Smooth muscle cell (in vitro differentiated cells): ENCODE data around the gene ZFHX3. TPM values are rescaled to one million over a fixed set of nuclear protein-coding genes. Genes with fewer than 3 reads are reported as not detected.

Experiments used
- DNase-seq: peaks from one replicate; lab custom pipeline; 2025; ENCODE audit not compliant: unreplicated experiment; lab: John Stamatoyannopoulos, UW
- H2AFZ ChIP-seq: fragments of 200-600 bp; sonication (generic); 2 replicates; pipeline ENCODE4 v1.6.0; 2016; ENCODE audit warnings: antibody characterized with exemption, low read depth, mild to moderate bottlenecking
- H3F3A ChIP-seq: fragments of 200-600 bp; sonication (generic); 2 replicates; pipeline ENCODE4 v1.6.0; 2017; ENCODE audit warnings: antibody characterized with exemption, low read depth
- H3K27ac ChIP-seq: fragments of 200-600 bp; sonication (generic); 2 replicates; pipeline ENCODE4 v1.5.1; 2016; ENCODE audit warnings: low read depth, mild to moderate bottlenecking
- H3K27me3 ChIP-seq: fragments of 200-600 bp; sonication (generic); 2 replicates; pipeline ENCODE4 v1.6.1; 2016; ENCODE audit warnings: low read depth, mild to moderate bottlenecking
- H3K36me3 ChIP-seq: fragments of 200-600 bp; sonication (generic); 2 replicates; pipeline ENCODE4 v1.5.1; 2016; ENCODE audit warnings: low read depth
- H3K4me1 ChIP-seq: fragments of 200-600 bp; sonication (generic); 2 replicates; pipeline ENCODE4 v1.5.1; 2016; ENCODE audit warnings: low read depth
- H3K4me2 ChIP-seq: fragments of 200-600 bp; sonication (generic); 2 replicates; pipeline ENCODE4 v1.6.0; 2016; ENCODE audit warnings: mild to moderate bottlenecking
- H3K4me3 ChIP-seq: fragments of 200-600 bp; sonication (generic); 2 replicates; pipeline ENCODE4 v1.5.1; 2016; ENCODE audit warnings: mild to moderate bottlenecking
- H3K79me2 ChIP-seq: fragments of 200-600 bp; sonication (generic); 2 replicates; pipeline ENCODE4 v1.6.0; 2016; ENCODE audit warnings: low read depth, mild to moderate bottlenecking
- H3K9ac ChIP-seq: fragments of 200-600 bp; sonication (generic); 2 replicates; pipeline ENCODE4 v1.6.0; 2016; ENCODE audit warnings: low read depth
- H3K9me3 ChIP-seq: fragments of 200-600 bp; sonication (generic); replicated peaks from 2 replicates; pipeline ENCODE4 v1.5.1; 2016; ENCODE audit warnings: low read depth
- H4K20me1 ChIP-seq: fragments of 200-600 bp; sonication (generic); 2 replicates; pipeline ENCODE4 v1.6.0; 2016; ENCODE audit warnings: low read depth
- WGBS: methylation state at CpG from one replicate; pipeline ENCODE4 v1.1.7; 2016; ENCODE audit warnings: low lambda C conversion rate; 5-methylcytosine and 5-hydroxymethylcytosine counted together
- polyA plus RNA-seq: library from polyadenylated mRNA; unstranded; fragments of >200 nt; fragmentation: Nextera tagmentation; extraction: Ambion mirVana; gene quantifications from 2 replicates; pipeline ENCODE4 v1.2.1, GENCODE V29; 2016
- total RNA-seq: library from RNA; depleted of rRNA; stranded (reverse); fragments of >200 nt; gene quantifications from 2 replicates; pipeline ENCODE4 v1.2.3, GENCODE V29; 2014
- TF ChIP-seq, protein P1 (sequence below): fragments of 200-600 bp; sonication (generic); IDR thresholded peaks from 2 replicates; pipeline ENCODE4 v1.5.1; 2017; ENCODE audit warnings: borderline replicate concordance, mild to moderate bottlenecking, antibody characterized with exemption; ENCODE audit not compliant: insufficient read depth, poor library complexity, severe bottlenecking

The ZFHX3 gene
- total and polyA plus RNA-seq, 2 experiments from 2014 or later: 3.1 to 9.8 TPM

DNA sequence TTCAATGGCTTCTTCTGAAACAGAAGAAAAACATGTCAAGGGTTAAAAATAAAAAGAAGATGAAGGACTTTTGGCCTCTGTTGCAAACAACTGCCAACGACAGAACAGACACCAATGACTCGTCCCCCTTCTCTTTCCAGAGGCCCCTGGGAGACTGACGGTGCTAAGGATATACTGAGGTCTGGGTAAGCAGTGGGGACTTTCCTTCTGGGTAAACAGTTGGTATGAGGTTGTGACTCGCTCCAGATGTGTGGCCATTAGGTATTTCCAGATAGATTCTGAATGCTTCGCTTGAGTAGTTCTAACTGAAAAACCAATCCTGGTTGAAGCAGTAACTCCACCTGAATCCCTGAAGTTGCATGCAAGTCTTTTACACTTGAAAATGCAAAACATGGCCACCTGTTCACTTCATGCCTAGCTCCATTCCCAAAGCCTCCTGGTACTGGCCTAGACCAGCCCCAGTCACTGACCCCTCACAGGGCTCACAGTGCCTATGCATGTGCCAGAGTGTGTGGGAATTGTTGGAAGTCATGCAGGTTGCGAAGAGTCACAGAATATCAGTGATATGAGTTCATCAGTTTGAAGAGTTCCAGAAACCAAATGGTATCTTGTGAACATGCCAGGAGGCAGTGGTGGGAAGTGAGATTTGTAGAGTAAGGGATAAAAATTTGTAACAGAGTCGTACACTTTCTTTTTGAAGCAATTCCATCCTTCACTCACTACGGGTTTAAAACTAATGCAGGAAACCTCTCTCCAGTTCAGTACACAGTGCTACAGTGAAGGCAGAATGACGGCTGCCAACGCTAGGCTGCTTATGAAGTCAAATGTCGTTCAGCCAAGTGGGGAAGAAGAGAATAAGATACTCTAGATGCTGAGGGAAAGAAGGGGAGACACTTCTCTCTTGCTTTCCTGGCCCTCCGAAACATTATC is 217.8 kb downstream of the ZFHX3 start:
- Histone ChIP-seq H3K4me2 (no peak overlapping the region), H3K4me3 (no peak overlapping the region), H3K27ac (no peak overlapping the region), H3K36me3 (no peaks in the 10 kb centered on the region), H3K9me3 (no peaks in the 10 kb centered on the region), H3F3A (no peaks in the 10 kb centered on the region), H2AFZ (no peak overlapping the region), H4K20me1 (peaks cover 39% of the 10 kb centered on the region), H3K9ac (no peak overlapping the region), H3K27me3 (no peaks in the 10 kb centered on the region), H3K4me1 (peaks cover 5% of the 10 kb centered on the region), H3K79me2 (no peaks in the 10 kb centered on the region)
- TF ChIP-seq, protein P1, sequence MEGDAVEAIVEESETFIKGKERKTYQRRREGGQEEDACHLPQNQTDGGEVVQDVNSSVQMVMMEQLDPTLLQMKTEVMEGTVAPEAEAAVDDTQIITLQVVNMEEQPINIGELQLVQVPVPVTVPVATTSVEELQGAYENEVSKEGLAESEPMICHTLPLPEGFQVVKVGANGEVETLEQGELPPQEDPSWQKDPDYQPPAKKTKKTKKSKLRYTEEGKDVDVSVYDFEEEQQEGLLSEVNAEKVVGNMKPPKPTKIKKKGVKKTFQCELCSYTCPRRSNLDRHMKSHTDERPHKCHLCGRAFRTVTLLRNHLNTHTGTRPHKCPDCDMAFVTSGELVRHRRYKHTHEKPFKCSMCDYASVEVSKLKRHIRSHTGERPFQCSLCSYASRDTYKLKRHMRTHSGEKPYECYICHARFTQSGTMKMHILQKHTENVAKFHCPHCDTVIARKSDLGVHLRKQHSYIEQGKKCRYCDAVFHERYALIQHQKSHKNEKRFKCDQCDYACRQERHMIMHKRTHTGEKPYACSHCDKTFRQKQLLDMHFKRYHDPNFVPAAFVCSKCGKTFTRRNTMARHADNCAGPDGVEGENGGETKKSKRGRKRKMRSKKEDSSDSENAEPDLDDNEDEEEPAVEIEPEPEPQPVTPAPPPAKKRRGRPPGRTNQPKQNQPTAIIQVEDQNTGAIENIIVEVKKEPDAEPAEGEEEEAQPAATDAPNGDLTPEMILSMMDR: no peak
- DNase-seq: no peak
- 53% methylated on average over 12 of the region's 12 CpGs for WGBS

DNA sequence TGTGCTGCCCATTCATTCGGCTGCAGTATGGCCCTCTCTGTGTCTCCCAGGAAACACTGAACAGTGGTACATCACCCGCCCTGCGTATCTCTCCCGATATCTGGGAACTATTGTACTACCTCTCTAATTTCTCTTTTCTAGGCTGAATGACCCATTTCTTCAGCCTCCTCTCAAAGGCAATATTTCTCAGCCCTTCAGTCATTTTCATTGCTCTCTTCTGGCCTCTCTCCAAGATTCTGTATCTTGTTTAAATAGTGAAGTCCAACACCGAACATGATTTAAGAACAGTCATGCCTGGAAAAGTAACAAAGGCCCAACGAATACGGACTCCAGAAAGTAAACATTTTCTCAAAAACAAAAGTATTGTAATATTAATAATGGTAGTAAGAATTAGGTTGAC is 220.1 kb downstream of the ZFHX3 start:
- H3K9ac ChIP-seq: no peak overlapping the region
- no peak overlapping the region for H3K4me3 ChIP-seq
- no peaks in the 10 kb centered on the region for H3K27me3 ChIP-seq
- H3K36me3 ChIP-seq: no peaks in the 10 kb centered on the region
- TF ChIP-seq, protein P1: no peak
- no peaks in the 10 kb centered on the region for H3K79me2 ChIP-seq
- peaks cover 30% of the 10 kb centered on the region for H4K20me1 ChIP-seq
- no peak overlapping the region for H3K4me2 ChIP-seq
- no peak overlapping the region for H3K27ac ChIP-seq
- no peaks in the 10 kb centered on the region for H3F3A ChIP-seq
- DNase-seq: no peak
- peaks cover 5% of the 10 kb centered on the region for H3K4me1 ChIP-seq
- H3K9me3 ChIP-seq: no peaks in the 10 kb centered on the region
- H2AFZ ChIP-seq: no peak overlapping the region
- WGBS: 86% methylated on average over 7 of the region's 7 CpGs

DNA sequence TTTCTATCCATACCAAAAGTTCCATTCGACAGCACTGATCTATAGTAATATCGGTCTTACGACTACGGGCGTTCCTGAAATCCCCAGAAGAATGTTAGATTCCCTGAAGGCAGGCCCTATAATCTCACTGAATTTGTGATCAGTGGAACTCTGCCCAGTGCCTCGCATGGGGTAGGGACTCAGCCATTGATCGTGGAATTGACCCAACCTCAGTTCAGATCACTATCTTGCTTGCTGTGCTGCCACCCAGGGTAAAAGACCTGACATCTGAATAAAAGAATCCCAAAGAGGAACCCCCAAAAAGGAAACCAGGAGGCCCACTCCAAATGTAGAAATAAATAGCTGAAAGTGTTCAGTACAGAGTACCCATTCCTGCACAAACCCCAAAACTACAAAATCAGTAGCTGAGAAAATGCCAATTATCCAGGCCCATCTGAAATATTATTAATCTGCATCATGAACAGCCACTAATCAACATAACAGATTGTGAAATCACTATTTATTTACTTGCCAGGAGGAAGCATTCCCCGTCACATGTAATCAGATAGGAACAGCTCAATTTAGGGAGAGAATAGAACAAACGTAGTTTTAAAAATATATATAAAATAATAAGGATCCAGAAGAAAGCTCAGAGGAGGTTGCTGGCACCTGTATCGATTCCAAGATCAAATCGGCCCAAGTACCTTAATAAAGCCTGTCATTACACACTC is 221.9 kb downstream of the ZFHX3 start:
- Histone ChIP-seq H3K27me3 (no peaks in the 10 kb centered on the region), H3K27ac (no peak overlapping the region), H2AFZ (no peak overlapping the region)

More for the DNA sequence above, 221.9 kb downstream of the ZFHX3 start:
- H3K9ac ChIP-seq: no peak overlapping the region
- no peaks in the 10 kb centered on the region for H3K79me2 ChIP-seq
- H3K4me1 ChIP-seq: no peaks in the 10 kb centered on the region
- no peaks in the 10 kb centered on the region for H3K9me3 ChIP-seq
- peaks cover 19% of the 10 kb centered on the region for H4K20me1 ChIP-seq
- DNase-seq: no peak
- TF ChIP-seq, protein P1: no peak
- WGBS: 96% methylated on average over 11 of the region's 11 CpGs
- no peak overlapping the region for H3K4me2 ChIP-seq
- H3F3A ChIP-seq: no peaks in the 10 kb centered on the region
- no peaks in the 10 kb centered on the region for H3K36me3 ChIP-seq
- no peak overlapping the region for H3K4me3 ChIP-seq
